Measurements from ENCODE around the gene MSANTD1.

GRCh38 chr4:3221184-3221494, 27.8 kb upstream of the MSANTD1 start:
- TF ChIP-seq CTCF (IDR thresholded peaks at IDR 0.05; ENCODE audit: low read depth, low read length) (no peak), EZH2phosphoT487 (IDR thresholded peaks at IDR 0.05; ENCODE audit: low read depth) (no peak)
